H9 (cell line): ENCODE measurements around the gene FHIT. TPM values are rescaled to one million over a fixed set of nuclear protein-coding genes. Genes with fewer than 3 reads are reported as not detected.

Experiments
- DNase-seq: peaks from one replicate; pipeline ENCODE4 v3.0.0-alpha.2; 2017
- H2AFZ ChIP-seq: one replicate; pipeline ENCODE4 v1.6.1; 2013; ENCODE audit warnings: mild to moderate bottlenecking, low read length, control low read depth, moderate library complexity
- H2AK5ac ChIP-seq: 2 replicates; pipeline ENCODE4 v1.6.1; 2013; ENCODE audit warnings: low read length, control low read depth, mixed read lengths; ENCODE audit not compliant: insufficient read length
- H2BK120ac ChIP-seq: one replicate; pipeline ENCODE4 v1.6.1; 2013; ENCODE audit warnings: low read depth, mild to moderate bottlenecking, low read length, control low read depth, inconsistent platforms; ENCODE audit not compliant: poor library complexity, severe bottlenecking
- H2BK12ac ChIP-seq: 2 replicates; pipeline ENCODE4 v1.6.1; 2013; ENCODE audit warnings: low read length, control low read depth, mixed read lengths, low read depth; ENCODE audit not compliant: insufficient read length
- H2BK15ac ChIP-seq: 2 replicates; pipeline ENCODE4 v1.6.1; 2013; ENCODE audit warnings: low read depth, low read length, control low read depth
- H2BK20ac ChIP-seq: one replicate; pipeline ENCODE4 v1.6.1; 2013; ENCODE audit warnings: low read depth, mild to moderate bottlenecking, low read length, control low read depth, inconsistent platforms; ENCODE audit not compliant: poor library complexity, severe bottlenecking
- H2BK5ac ChIP-seq: 2 replicates; pipeline ENCODE4 v1.6.1; 2013; ENCODE audit warnings: low read length, control low read depth, mixed read lengths; ENCODE audit not compliant: insufficient read length
- H3K14ac ChIP-seq: 2 replicates; pipeline ENCODE4 v1.6.1; 2013; ENCODE audit warnings: low read length, control low read depth; ENCODE audit not compliant: insufficient read depth
- H3K18ac ChIP-seq: 2 replicates; pipeline ENCODE4 v1.6.1; 2013; ENCODE audit warnings: low read depth, mild to moderate bottlenecking, mixed read lengths, low read length, control low read depth; ENCODE audit not compliant: insufficient read length
- H3K23ac ChIP-seq: 2 replicates; pipeline ENCODE4 v1.6.1; 2013; ENCODE audit warnings: low read length, control low read depth, mixed read lengths, low read depth; ENCODE audit not compliant: insufficient read length
- H3K23me2 ChIP-seq: 2 replicates; pipeline ENCODE4 v1.6.1; 2013; ENCODE audit warnings: low read depth, mild to moderate bottlenecking, mixed read lengths, low read length, control low read depth; ENCODE audit not compliant: insufficient read length, poor library complexity, severe bottlenecking
- H3K27ac ChIP-seq: 2 replicates; pipeline ENCODE4 v1.5.1; 2013; ENCODE audit warnings: low read length, control low read depth, mixed read lengths, low read depth; ENCODE audit not compliant: insufficient read length
- H3K27me3 ChIP-seq: 2 replicates; pipeline ENCODE4 v1.6.1; 2013; ENCODE audit warnings: low read length, control low read depth, inconsistent platforms; ENCODE audit not compliant: insufficient read depth
- H3K4ac ChIP-seq: 2 replicates; pipeline ENCODE4 v1.6.1; 2013; ENCODE audit warnings: low read depth, mild to moderate bottlenecking, control low read depth, inconsistent platforms, low read length, moderate library complexity
- H3K4me1 ChIP-seq: 2 replicates; pipeline ENCODE4 v1.6.1; 2013; ENCODE audit warnings: low read length, control low read depth, inconsistent platforms; ENCODE audit not compliant: insufficient read depth
- H3K4me2 ChIP-seq: 2 replicates; pipeline ENCODE4 v1.6.1; 2013; ENCODE audit warnings: low read length, control low read depth, mixed read lengths; ENCODE audit not compliant: insufficient read length, insufficient read depth
- H3K56ac ChIP-seq: 2 replicates; pipeline ENCODE4 v1.6.1; 2013; ENCODE audit warnings: low read depth, mild to moderate bottlenecking, mixed read lengths, low read length, control low read depth; ENCODE audit not compliant: insufficient read length
- H3K79me1 ChIP-seq: 2 replicates; pipeline ENCODE4 v1.6.1; 2013; ENCODE audit warnings: low read depth, mild to moderate bottlenecking, moderate library complexity, low read length, control low read depth, inconsistent platforms; ENCODE audit not compliant: insufficient read depth, poor library complexity, severe bottlenecking
- H3K79me2 ChIP-seq: 2 replicates; pipeline ENCODE4 v1.6.1; 2013; ENCODE audit warnings: low read length, control low read depth, inconsistent platforms; ENCODE audit not compliant: insufficient read depth
- H3K9ac ChIP-seq: 2 replicates; pipeline ENCODE4 v1.6.1; 2013; ENCODE audit warnings: low read length, control low read depth, mixed read lengths; ENCODE audit not compliant: insufficient read length; ENCODE audit errors: extremely low read depth
- H3K9me3 ChIP-seq: one replicate; pipeline ENCODE4 v1.6.1; 2013; ENCODE audit warnings: low read depth, low read length, inconsistent platforms; ENCODE audit not compliant: control insufficient read depth
- H3T11ph ChIP-seq: one replicate; pipeline ENCODE4 v1.6.1; 2013; ENCODE audit warnings: mild to moderate bottlenecking, low read length, control low read depth, inconsistent platforms
- H4K20me1 ChIP-seq: one replicate; pipeline ENCODE4 v1.6.1; 2013; ENCODE audit not compliant: control insufficient read depth, insufficient read length, insufficient read depth
- H4K5ac ChIP-seq: 2 replicates; pipeline ENCODE4 v1.6.1; 2013; ENCODE audit warnings: low read depth, mild to moderate bottlenecking, mixed read lengths, low read length, control low read depth; ENCODE audit not compliant: insufficient read length
- H4K8ac ChIP-seq: replicated peaks from 2 replicates; pipeline ENCODE4 v1.6.1; 2013; ENCODE audit warnings: low read length, control low read depth, mixed read lengths, low read depth; ENCODE audit not compliant: insufficient read length
- H4K91ac ChIP-seq: 2 replicates; pipeline ENCODE4 v1.6.1; 2013; ENCODE audit warnings: low read depth, mild to moderate bottlenecking, moderate library complexity, mixed read lengths, low read length, control low read depth; ENCODE audit not compliant: insufficient read length
- H3K27ac Mint-ChIP-seq, 3 experiments: 2 replicates in 2 of 3; 3 replicates in 1 of 3; pipeline ENCODE4 v1.8.0; 2020 to 2021; ENCODE audit warnings: mixed read lengths in 3 of 3, mild to moderate bottlenecking in 1 of 3, moderate library complexity in 1 of 3
- H3K27me3 Mint-ChIP-seq: 2 replicates; pipeline ENCODE4 v1.8.0; 2021; ENCODE audit warnings: low read depth, mild to moderate bottlenecking, moderate library complexity, mixed read lengths
- H3K36me3 Mint-ChIP-seq, 3 experiments: 2 replicates in 2 of 3; 3 replicates in 1 of 3; pipeline ENCODE4 v1.8.0; 2020 to 2021; ENCODE audit warnings: low read depth in 3 of 3, mixed read lengths in 3 of 3; ENCODE audit not compliant: insufficient read depth in 1 of 3
- H3K4me1 Mint-ChIP-seq, 2 experiments: 2 replicates each; pipeline ENCODE4 v1.8.0; 2020; ENCODE audit warnings: mixed read lengths in 2 of 2
- H3K4me3 Mint-ChIP-seq, 2 experiments: 2 replicates in 1 of 2; 3 replicates in 1 of 2; pipeline ENCODE4 v1.8.0; 2020 to 2021; ENCODE audit warnings: mild to moderate bottlenecking in 2 of 2, mixed read lengths in 2 of 2, moderate library complexity in 1 of 2
- H3K9me3 Mint-ChIP-seq, 2 experiments: 2 replicates in 1 of 2; 3 replicates in 1 of 2; pipeline ENCODE4 v1.8.0; 2020; ENCODE audit warnings: mild to moderate bottlenecking in 2 of 2, mixed read lengths in 2 of 2, moderate library complexity in 1 of 2
- WGBS: extraction: QIAGEN DNeasy Blood & Tissue Kit; methylation state at CpG from one replicate; pipeline ENCODE4 v1.1.7; 2013; ENCODE audit warnings: missing lambda C conversion rate, low lambda C conversion rate, mixed read lengths; ENCODE audit not compliant: insufficient read length; ENCODE audit errors: extremely low coverage; 5-methylcytosine and 5-hydroxymethylcytosine counted together
- total RNA-seq: library from RNA; stranded (reverse); gene quantifications from 2 replicates; pipeline ENCODE4 v1.2.1, GENCODE V29; 2021
- TF ChIP-seq, protein P1 (sequence below): fragments of 200-600 bp; sonication (generic); conservative IDR thresholded peaks from 3 replicates; pipeline ENCODE4 v1.8.0; 2021; ENCODE audit warnings: antibody characterized with exemption, mild to moderate bottlenecking

FHIT gene
- total RNA-seq, 1 experiment from 2014 or later, result 3.0 TPM

DNA sequence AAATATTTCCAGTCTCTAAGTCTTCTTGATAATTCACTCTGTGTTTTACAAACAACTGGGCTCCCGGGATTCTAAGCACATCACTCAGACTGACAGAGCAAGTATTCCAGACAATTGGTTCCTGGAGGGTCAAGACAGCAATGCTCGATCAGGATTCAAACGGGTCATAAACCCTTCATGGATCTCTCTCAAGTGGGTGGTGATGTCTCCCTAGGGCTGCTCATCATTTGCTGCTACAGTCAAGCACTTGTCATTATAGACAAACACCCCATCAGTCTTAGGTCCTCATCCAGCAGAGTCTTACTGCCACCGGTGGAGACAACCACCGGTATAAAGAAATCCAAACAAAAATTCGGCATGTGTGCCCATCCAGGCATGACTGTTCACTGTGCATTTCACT is 921.1 kb downstream of the FHIT start:
- H3K9me3 Mint-ChIP-seq, result no peaks in the 10 kb centered on the region
- no peaks in the 10 kb centered on the region for H4K20me1 ChIP-seq
- no peaks in the 10 kb centered on the region for H3K9me3 ChIP-seq
- TF ChIP-seq, protein P1, sequence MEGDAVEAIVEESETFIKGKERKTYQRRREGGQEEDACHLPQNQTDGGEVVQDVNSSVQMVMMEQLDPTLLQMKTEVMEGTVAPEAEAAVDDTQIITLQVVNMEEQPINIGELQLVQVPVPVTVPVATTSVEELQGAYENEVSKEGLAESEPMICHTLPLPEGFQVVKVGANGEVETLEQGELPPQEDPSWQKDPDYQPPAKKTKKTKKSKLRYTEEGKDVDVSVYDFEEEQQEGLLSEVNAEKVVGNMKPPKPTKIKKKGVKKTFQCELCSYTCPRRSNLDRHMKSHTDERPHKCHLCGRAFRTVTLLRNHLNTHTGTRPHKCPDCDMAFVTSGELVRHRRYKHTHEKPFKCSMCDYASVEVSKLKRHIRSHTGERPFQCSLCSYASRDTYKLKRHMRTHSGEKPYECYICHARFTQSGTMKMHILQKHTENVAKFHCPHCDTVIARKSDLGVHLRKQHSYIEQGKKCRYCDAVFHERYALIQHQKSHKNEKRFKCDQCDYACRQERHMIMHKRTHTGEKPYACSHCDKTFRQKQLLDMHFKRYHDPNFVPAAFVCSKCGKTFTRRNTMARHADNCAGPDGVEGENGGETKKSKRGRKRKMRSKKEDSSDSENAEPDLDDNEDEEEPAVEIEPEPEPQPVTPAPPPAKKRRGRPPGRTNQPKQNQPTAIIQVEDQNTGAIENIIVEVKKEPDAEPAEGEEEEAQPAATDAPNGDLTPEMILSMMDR, result no peak
- H3K79me1 ChIP-seq, result no peaks in the 10 kb centered on the region
- H4K91ac ChIP-seq, result no peak overlapping the region
- no peak overlapping the region for H4K5ac ChIP-seq
- no peak overlapping the region for H3K56ac ChIP-seq
- no peak overlapping the region for H2AFZ ChIP-seq
- H3K14ac ChIP-seq, result no peak overlapping the region
- H3K36me3 Mint-ChIP-seq, result no peaks in the 10 kb centered on the region
- H2AK5ac ChIP-seq, result no peak overlapping the region
- H3K4me2 ChIP-seq, result no peak overlapping the region
- no peak overlapping the region for H2BK120ac ChIP-seq
- H3K79me2 ChIP-seq, result no peaks in the 10 kb centered on the region
- H3K4me1 Mint-ChIP-seq, result peaks cover 0 to 2% of the 10 kb centered on the region in 2 experiments; a peak in 1 of 4 replicates
- no peak overlapping the region for H2BK20ac ChIP-seq
- H3K27me3 Mint-ChIP-seq, result no peaks in the 10 kb centered on the region
- H3K4ac ChIP-seq, result no peak overlapping the region
- H3T11ph ChIP-seq, result no peak overlapping the region
- H2BK5ac ChIP-seq, result no peak overlapping the region
- no CpG with 5 or more reads among the region's 6 CpGs for WGBS
- DNase-seq, result no peak
- no peaks in the 10 kb centered on the region for H3K23me2 ChIP-seq
- no peak overlapping the region for H2BK12ac ChIP-seq
- no peak overlapping the region for H3K4me3 Mint-ChIP-seq
- H2BK15ac ChIP-seq, result no peak overlapping the region
- no peak overlapping the region for H3K18ac ChIP-seq
- no peak overlapping the region for H3K27ac ChIP-seq
- no peak overlapping the region for H4K8ac ChIP-seq
- H3K9ac ChIP-seq, result no peak overlapping the region
- H3K27me3 ChIP-seq, result no peaks in the 10 kb centered on the region
- H3K23ac ChIP-seq, result no peak overlapping the region
- no peak overlapping the region; a peak in 1 of 7 replicates for H3K27ac Mint-ChIP-seq
- no peaks in the 10 kb centered on the region for H3K4me1 ChIP-seq
